GM12801 (cell line): ENCODE results near the gene IMPG2.

Experiments used
- TF ChIP-seq, protein P1 (sequence below): IDR thresholded peaks from one replicate; pipeline ENCODE4 v1.5.1; 2011; ENCODE audit warnings: control low read depth; ENCODE audit not compliant: insufficient read length; ENCODE audit errors: extremely low read depth

The IMPG2 gene

DNA sequence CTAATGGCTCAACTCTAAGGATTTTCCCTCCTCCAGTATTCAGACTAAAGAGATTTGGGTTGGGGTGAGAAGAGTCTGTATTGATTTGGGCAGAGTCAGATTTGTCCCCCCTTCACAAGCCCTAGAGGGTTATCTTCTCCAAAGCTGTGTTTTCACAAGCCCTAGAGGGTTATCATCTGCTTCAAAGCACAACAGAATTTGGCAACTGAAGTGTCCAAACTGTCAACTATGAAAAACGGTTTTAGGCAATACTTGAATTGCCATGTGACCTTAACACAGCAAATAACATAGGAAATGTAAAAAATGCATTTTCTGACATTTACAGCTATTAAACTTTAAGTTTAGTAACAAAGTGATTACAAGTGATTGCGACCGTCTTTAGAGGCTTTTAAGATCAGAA lies 119.9 kb downstream of the IMPG2 start:
- TF ChIP-seq, protein P1, sequence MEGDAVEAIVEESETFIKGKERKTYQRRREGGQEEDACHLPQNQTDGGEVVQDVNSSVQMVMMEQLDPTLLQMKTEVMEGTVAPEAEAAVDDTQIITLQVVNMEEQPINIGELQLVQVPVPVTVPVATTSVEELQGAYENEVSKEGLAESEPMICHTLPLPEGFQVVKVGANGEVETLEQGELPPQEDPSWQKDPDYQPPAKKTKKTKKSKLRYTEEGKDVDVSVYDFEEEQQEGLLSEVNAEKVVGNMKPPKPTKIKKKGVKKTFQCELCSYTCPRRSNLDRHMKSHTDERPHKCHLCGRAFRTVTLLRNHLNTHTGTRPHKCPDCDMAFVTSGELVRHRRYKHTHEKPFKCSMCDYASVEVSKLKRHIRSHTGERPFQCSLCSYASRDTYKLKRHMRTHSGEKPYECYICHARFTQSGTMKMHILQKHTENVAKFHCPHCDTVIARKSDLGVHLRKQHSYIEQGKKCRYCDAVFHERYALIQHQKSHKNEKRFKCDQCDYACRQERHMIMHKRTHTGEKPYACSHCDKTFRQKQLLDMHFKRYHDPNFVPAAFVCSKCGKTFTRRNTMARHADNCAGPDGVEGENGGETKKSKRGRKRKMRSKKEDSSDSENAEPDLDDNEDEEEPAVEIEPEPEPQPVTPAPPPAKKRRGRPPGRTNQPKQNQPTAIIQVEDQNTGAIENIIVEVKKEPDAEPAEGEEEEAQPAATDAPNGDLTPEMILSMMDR, result no peak

DNA sequence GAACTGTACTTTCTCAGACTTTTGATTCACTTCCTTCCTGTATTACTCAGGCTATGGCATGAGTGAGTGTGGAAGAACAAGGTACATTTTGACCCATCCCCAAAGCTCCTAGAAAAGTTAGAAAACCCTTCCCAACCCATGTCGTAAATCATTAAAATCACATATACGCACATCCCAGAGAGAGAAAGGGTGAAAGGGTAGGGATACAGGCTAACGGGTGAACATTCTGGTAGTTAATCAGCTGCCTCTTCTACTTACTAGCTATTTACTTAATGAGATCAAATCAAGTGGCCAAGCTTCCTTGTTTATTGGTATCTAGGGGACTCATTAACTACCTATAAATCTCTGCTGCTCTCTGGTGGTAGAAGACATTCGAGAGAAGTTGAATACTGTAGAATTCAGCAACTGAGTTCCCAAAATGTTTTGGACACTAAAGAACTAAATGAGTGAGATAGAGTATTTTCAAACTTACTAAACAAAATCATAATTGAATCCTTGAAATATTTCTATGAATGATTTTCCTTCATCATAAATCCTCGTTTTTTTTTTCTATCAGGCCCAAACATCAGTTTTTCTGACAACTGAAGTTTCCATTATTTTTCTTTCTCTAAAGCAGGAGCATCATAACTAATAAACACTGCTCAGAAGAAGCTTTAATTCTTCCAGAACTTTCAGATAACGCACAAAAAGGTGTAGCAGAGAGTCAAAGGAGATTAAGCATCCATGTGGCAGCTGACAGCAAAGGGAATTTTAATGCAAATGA lies 124.2 kb downstream of the IMPG2 start:
- TF ChIP-seq, protein P1, result no peak

DNA sequence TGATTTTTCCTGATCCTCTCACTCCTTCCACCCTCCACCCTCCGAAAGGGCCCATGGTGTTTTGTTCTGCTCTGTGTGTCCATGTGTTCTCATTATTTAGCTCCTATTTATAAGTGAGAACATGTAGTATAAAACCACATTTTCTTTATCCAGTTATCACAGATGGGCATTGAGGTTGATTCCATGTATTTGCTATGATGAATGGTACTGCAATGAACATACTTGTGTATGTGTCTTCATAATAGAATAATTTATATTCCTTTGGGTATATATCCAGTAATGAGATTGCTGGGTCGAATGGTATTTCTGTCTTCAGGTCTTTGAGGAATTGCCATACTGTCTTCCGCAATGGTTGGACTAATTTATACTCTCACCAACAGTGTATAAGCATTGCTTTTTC lies 126.0 kb downstream of the IMPG2 start:
- TF ChIP-seq, protein P1, result no peak

DNA sequence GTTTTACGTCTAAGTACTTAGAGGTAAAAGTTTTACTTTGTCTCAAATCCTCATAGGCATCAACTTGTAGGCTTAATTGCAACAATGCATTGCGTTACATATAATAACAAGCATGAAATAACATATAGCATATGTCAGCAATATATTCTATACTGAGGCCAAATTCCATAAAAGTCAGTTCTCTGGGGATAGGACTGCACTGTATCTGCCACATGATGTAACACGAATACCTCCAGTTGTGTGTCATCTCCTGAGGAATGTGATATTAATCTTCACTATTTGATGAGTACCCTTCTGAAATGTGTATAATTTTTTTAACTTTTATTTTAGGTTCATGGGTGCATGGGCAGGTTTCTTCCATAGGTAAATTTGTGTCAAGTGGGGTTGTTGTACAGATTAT lies 126.4 kb downstream of the IMPG2 start:
- TF ChIP-seq, protein P1, result no peak

DNA sequence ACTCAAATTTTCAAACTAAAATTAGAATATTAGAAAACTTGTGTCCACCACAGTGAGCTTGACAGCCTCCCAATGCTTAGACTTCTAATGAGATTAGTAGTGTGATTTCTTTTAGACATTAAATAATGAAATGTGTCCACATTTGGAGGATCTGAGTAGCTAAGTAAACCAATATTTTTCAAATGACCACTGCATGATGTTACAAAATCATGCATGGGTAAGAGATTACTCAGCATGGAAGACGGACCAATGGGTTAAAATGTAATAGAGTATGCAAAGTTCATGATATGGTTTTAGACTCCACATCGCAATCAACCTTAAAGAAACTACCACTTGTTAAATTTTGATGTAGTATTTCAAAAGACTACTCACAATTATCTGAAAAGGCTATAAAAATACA lies 130.6 kb downstream of the IMPG2 start:
- TF ChIP-seq, protein P1, result no peak

DNA sequence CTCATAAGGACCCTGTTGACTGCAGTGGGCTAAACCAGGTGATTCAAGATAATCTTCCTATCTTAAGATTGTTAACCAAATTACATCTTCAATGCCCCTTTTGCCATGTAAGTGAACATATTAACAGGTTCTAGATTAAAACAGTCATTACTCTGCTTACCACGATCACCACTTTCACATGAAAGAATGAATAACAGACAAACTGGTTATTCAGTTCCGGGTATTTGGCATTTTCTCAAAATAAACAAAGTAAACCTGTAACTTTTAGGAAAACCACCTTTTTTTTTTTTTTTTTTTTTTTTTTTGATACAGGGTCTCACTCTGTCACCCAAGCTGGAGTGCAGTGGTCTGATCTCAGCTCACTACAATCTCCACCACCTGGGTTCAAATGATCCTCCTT lies 131.2 kb downstream of the IMPG2 start:
- TF ChIP-seq, protein P1, result no peak

DNA sequence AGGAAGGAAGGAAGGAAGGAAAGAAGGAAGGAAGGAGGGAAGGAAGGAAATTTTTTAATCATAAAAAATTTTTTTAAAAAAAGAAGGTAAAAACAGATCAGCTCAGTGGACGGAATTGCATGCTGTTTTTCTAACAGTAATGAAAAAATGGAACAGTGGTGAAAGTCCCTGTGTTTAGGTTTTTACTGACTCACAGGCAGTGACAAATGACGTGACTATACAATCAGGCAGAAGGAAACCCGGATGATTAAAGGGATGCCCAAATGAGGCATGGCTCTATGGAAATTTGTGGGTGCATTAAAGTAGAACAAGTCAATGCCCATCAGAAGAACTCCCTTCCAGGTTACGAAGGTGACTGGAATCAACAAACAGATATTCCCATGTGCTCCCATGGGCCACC lies 135.0 kb downstream of the IMPG2 start:
- TF ChIP-seq, protein P1, result no peak
